Stimulated activated CD4-positive, alpha-beta T cell treated with anti-CD3 and anti-CD28 coated beads, TNF-alpha, amount 100 ng/mL, for 1 hour (primary cell): ENCODE measurements around the gene CHMP3.
"Not testable (repeated sequence)": the region's sequence is repeated elsewhere in the genome, so short reads cannot be mapped to it uniquely, and the experiment has no call there.

Source experiments
- DNase-seq, 3 donors: peaks; one replicate each; pipeline ENCODE4 v3.0.0-alpha.2; 2020; ENCODE audit warnings: low read depth in 3 of 3, low spot score in 1 of 3

Gene CHMP3

DNA sequence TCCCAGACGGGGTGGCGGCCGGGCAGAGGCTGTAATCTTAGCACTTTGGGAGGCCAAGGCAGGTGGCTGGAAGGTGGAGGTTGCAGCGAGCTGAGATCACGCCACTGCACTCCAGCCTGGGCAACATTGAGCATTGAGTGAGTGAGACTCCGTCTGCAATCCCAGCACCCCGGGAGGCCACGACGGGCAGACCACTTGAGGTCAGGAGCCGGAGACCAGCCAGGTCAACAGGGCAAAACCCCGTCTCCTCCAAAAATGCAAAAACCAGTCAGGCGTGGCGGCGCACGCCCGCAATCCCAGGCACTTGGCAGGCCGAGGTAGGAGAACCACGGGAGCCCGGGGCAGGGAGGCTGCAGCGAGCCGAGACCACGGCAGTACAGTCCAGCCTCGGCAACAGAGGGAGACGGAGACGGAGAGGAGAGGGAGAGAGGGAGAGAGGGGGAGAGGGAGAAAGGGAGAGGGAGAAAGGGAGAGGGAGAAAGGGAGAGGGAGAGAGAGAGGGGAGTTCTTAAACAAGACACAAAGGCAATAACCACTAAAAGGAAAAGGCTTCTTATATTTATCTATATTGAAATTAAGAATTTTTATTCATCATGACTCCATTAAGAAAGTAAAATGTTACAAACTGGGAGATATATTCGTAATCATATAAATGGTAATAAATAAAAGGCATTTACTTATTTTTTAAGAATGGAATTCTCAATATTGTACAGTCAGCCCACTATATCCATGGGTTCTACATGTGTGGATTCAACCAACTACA, 13.1 kb downstream of the CHMP3 start:
- DNase-seq, result not testable (repeated sequence)

- not testable (repeated sequence) for DNase-seq
Measured at GRCh38 chr2:86549440-86549839, 13.8 kb downstream of the CHMP3 start.

DNA sequence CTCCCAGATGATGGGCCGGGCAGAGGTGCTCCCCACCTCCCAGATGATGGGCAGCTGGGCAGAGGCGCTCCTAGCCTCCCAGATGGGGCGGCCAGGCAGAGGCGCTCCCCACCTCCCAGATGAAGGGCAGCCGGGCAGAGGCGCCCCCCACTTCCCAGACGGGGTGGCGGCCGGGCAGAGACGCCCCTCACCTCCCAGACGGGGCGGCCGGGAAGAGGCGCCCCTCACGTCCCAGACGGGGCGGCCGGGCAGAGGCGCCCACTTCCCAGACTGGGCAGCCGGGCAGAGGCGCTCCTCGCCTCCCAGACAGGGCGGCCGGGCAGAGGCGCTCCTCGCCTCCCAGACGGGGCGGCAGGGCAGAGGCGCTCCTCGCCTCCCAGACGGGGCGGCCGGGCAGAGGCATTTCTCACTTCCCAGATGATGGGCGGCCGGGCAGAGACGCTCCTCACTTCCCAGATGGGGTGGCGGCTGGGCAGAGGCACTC, 14.3 kb downstream of the CHMP3 start:
- DNase-seq, result not testable (repeated sequence)

- DNase-seq, result not testable (repeated sequence)
Measured at GRCh38 chr2:86548165-86548912, 14.9 kb downstream of the CHMP3 start.

DNA sequence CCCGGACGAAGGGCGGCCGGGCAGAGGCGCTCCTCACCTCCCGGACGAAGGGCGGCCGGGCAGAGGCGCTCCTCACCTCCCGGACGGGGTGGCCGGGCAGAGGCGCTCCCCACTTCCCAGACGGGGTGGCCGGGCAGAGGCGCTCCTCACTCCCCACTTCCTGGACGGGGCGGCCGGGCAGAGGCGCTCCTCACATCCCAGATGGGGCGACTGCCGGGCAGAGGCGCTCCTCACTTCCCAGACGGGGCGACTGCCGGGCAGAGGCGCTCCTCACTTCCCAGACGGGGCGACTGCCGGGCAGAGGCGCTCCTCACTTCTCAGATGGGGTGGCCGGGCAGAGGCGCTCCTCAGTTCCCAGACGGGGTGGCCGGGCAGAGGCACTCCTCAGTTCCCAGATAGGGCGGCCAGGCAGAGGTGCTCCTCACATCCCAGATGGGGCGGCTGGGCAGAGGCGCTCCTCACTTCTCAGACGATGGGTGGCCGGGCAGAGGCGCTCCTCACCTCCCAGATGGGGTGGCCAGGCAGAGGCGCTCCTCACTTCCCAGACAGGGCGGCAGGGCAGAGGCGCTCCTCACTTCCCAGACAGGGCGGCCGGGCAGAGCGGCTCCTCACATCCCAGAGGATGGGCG, 17.8 kb downstream of the CHMP3 start:
- DNase-seq, result not testable (repeated sequence)

DNA sequence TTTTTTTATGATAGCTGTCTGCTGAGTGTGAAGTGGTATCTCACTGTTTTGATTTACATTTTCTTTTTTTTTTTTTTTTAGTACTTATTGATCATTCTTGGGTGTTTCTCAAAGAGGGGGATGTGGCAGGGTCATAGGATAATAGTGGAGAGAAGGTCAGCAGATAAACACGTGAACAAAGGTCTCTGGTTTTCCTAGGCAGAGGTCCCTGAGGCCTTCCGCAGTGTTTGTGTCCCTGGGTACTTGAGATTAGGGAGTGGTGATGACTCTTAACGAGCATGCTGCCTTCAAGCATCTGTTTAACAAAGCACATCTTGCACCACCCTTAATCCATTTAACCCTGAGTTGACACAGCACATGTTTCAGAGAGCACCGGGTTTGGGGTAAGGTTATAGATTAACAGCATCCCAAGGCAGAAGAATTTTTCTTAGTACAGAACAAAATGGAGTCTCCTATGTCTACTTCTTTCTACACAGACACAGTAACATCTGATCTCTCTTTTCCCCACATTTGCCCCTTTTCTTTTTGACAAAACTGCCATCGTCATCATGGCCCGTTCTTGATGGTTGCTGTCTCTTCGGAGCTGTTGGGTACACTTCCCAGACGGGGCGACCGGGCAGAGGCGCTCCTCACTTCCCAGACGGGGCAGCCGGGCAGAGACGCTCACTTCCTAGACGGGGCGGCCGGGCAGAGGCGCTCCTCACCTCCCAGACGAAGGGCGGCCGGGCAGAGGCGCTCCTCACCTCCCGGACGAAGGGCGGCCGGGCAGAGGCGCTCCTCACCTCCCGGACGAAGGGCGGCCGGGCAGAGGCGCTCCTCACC, 18.8 kb downstream of the CHMP3 start:
- not testable (repeated sequence) for DNase-seq

GRCh38 chr2:86543793-86544192, 19.4 kb downstream of the CHMP3 start:
- no peak for DNase-seq

DNA sequence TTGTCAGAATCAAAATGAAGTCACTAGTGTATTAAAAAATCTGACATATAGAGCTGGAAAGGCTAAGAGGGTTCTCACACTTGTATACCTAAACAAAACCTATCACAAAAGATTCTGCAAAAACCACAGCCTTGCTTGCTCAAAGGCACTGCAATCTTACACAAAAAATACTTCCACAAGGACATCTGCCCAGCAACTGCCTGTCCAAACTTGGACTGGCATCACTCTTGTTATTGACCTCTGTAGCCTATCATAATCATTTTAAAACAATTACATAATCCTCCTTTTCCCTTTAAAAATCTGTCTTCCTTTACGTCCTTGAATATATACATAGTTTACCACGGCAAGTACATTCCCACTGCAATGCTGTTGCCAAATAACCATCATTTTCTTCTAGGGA, 19.9 kb downstream of the CHMP3 start:
- DNase-seq, result no peak

DNA sequence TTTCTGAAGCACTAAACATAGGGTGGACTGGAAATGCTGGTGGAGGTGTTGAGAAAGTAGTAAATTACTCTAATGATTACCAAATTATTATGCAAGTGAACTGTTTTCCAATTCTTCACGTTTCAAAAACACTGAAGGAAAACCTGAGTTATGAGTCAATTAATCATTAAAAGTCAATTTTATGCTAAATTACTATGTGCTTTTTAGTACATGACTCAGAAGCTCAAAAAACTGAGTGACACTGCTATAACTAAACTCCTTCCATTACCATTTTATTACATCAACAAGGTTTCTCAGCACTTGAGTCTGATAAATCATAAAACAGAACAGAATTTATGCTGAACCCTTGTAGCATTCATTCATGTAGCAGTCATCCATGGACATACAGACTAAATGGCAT, 20.4 kb downstream of the CHMP3 start:
- no peak for DNase-seq

DNA sequence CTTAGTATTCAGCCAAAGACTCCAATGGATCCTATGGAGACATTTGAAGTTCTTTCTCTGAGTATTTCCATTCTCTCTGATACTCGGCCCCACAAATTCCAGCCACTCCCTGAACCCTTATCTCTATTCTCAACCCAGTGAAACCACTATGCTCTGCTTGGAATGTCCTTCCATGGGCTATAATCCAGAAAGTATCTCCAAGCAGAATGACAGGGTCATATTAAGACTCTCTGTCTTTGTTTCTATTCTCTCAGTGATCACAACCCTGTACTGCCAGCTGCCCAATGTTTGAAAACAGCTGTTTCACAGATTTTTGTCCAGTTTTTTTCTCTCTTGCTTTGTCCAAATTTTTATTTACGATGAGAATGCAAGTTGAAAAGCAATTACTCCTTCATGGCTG, 21.9 kb downstream of the CHMP3 start:
- no peak for DNase-seq

GRCh38 chr2:86533589-86533988, 29.7 kb downstream of the CHMP3 start:
- no peak for DNase-seq

- no peak for DNase-seq
Measured at GRCh38 chr2:86525421-86526340, 37.6 kb downstream of the CHMP3 start.

DNA sequence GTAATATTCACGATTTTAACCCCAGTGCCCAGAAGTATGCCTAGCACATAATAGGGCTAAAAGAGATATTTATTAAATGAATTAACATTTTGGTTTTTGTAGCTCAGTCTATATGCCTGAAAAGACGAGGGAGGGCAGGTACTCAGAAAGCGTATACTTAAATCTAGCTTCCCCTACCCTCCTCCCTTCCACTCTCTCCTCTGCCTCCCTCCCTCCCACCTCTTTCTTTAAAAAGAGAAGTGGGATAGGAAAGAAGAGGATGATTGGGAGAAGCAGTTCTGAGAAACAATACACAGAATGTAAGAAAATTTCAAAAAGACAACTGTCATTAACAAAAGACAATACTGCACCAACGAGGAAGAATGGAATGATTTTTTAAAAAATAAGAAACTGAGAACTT, 39.8 kb downstream of the CHMP3 start:
- DNase-seq, result no peak

GRCh38 chr2:86522711-86523110, 40.5 kb downstream of the CHMP3 start:
- no peak for DNase-seq

DNA sequence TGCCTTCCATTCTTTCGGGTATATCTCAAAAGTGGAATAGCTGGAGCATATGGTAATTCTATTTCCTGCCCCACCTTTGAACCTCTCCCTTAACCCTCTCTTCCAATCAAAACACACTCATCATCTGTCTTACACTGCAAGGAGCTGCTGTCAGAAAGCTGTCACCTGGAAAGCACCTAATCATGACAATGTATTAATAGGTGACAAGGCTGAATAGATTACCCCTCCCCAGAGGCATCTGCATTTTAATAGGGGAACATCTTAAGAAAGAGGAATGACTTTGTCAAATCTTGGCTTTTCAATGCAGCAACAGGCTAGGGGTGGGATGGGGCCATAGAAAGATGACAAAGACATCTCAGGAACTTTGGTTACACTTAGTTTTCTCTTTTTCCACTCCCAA, 41.3 kb downstream of the CHMP3 start:
- DNase-seq, result no peak

DNA sequence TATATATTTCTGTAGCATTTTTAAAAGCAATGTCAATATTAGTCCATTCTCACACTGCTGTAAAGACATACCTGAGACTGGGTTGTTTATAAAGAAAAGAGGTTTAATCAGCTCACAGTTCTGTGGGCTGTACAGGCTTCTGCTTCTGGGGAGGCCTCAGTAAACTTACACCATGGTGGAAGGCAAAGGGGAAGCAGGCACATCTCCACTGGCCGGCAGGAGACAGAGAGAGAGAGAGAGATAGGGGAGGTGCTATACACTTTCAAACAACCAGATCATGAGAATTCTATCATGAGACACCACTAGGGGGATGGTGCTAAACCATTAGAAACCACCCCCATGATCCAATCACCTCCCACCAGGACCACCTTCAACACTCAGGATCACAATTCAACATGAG, 43.1 kb downstream of the CHMP3 start:
- DNase-seq, result no peak

GRCh38 chr2:86519349-86519748, 43.9 kb downstream of the CHMP3 start:
- no peak for DNase-seq

DNA sequence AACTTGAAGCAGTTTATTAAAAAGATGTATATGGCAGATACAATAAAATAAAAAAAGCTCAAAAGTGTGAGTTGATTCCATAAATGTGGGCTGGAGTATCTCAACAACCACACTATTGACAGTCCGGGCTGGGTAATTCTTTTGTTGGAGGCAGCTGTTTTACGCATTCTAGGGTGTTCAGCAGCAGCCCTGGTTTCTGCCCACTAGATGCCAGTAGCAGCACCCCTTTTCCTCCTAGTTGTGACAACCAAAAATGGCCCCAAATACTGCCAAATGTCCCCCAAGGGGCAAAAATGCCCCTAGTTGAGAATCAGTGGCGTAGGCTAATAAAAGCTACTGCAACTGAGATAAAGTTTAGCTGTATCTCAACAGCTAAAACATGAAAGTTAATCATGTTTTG, 44.8 kb downstream of the CHMP3 start:
- peak in 1 of 3 donors; percentile 6 for DNase-seq

- DNase-seq, result no peak
Measured at GRCh38 chr2:86513948-86514660, 49.1 kb downstream of the CHMP3 start.
